K562 (cell line): ENCODE results near the gene STAM2. TPM values are rescaled to one million over a fixed set of nuclear protein-coding genes. Genes with fewer than 3 reads are reported as not detected.
A peak's percentile ranks its signal among the peaks of the same experiment; 100 is the strongest.

Experiments
- C11orf30 ChIP-seq: fragments of 450-650 bp; IDR thresholded peaks from 2 replicates; pipeline ENCODE4 v1.6.1; 2016; ENCODE audit warnings: low read depth, mild to moderate bottlenecking
- CBFB ChIP-seq: sonication (generic); formaldehyde crosslinking; IDR thresholded peaks from 2 replicates; pipeline ENCODE4 v1.4.0; 2020; ENCODE audit warnings: mild to moderate bottlenecking, missing genetic modification reagents
- CBX2 ChIP-seq: fragments of 200-600 bp; sonication (generic); IDR thresholded peaks from one replicate; pipeline ENCODE4 v1.6.1; 2012; ENCODE audit warnings: mild to moderate bottlenecking, low read length, inconsistent platforms; ENCODE audit not compliant: insufficient read depth, poor library complexity, severe bottlenecking
- DPF2 ChIP-seq: fragments of 450-650 bp; IDR thresholded peaks from 2 replicates; pipeline ENCODE4 v1.6.1; 2016
- KLF6 ChIP-seq: fragments of 250-450 bp; sonication (Bioruptor Pico); IDR thresholded peaks from 2 replicates; pipeline ENCODE4 v1.4.0; 2020; ENCODE audit warnings: mild to moderate bottlenecking, moderate library complexity, borderline replicate concordance
- MEIS2 ChIP-seq: fragments of 450-650 bp; IDR thresholded peaks from 2 replicates; pipeline ENCODE4 v1.6.1; 2014; ENCODE audit warnings: mild to moderate bottlenecking; ENCODE audit not compliant: partially characterized antibody
- NFIC ChIP-seq: fragments of 450-650 bp; IDR thresholded peaks from 2 replicates; pipeline ENCODE4 v1.6.1; 2017; ENCODE audit warnings: mild to moderate bottlenecking, inconsistent platforms
- PTRF ChIP-seq: fragments of 450-650 bp; IDR thresholded peaks from 2 replicates; pipeline ENCODE4 v1.6.1; 2016; ENCODE audit warnings: mild to moderate bottlenecking, missing genetic modification characterization, missing compliant biosample characterization
- SLC30A9 ChIP-seq: fragments of 250-450 bp; sonication (Bioruptor Pico); IDR thresholded peaks from 2 replicates; pipeline ENCODE4 v1.8.0; 2022; ENCODE audit warnings: mild to moderate bottlenecking, moderate library complexity
- SMC3 ChIP-seq: conservative IDR thresholded peaks from 2 replicates; pipeline ENCODE4 v1.6.1; 2011; ENCODE audit warnings: low read depth, low read length, improper control_type of control experiment; ENCODE audit not compliant: insufficient read depth
- TAF15 ChIP-seq: fragments of 200-400 bp; formaldehyde crosslinking; IDR thresholded peaks from 2 replicates; pipeline ENCODE4 v1.6.1; 2017; ENCODE audit warnings: mild to moderate bottlenecking, low read depth, low read length, moderate library complexity
- XRCC5 ChIP-seq: fragments of 200-400 bp; formaldehyde crosslinking; IDR thresholded peaks from 2 replicates; pipeline ENCODE4 v1.6.1; 2017; ENCODE audit warnings: low read depth, mild to moderate bottlenecking, low read length
- ZNF165 ChIP-seq: fragments of 250-450 bp; sonication (Bioruptor Pico); IDR thresholded peaks from 2 replicates; pipeline ENCODE4 v1.4.0; 2020; ENCODE audit warnings: borderline replicate concordance
- ZNF431 ChIP-seq: sonication (generic); formaldehyde crosslinking; IDR thresholded peaks from 2 replicates; pipeline ENCODE4 v1.8.0; 2022; ENCODE audit warnings: mild to moderate bottlenecking, missing genetic modification reagents
- ZNF79 ChIP-seq: fragments of 250-450 bp; sonication (Bioruptor Pico); IDR thresholded peaks from 2 replicates; pipeline ENCODE4 v1.4.0; 2020; ENCODE audit warnings: low read depth, mild to moderate bottlenecking, moderate library complexity
- polyA plus RNA-seq, 8 experiments: library from polyadenylated mRNA; depleted of rRNA in 4 of 8; stranded (reverse) in 5 of 8; unstranded in 3 of 8; fragments of >200 nt; fragmentation: Nextera tagmentation in 2 of 8; fragmentation: Illumina TruSeq in 1 of 8; extraction: Ambion mirVana in 2 of 8; extraction: Trizol in 1 of 8; gene quantifications; 2 replicates each; pipeline versions ENCODE4 v1.2.1 to v1.2.3, GENCODE V29; 2011 to 2014; ENCODE audit warnings: inconsistent platforms in 1 of 8, missing spikeins in 1 of 8
- total RNA-seq, 7 experiments: library from RNA; depleted of rRNA in 6 of 7; stranded (reverse); fragments of >200 nt in 6 of 7; fragmentation: Illumina TruSeq in 2 of 7; extraction: Trizol in 2 of 7; gene quantifications; 2 replicates each; pipeline versions ENCODE4 v1.2.1 to v1.2.3, GENCODE V29; 2011 to 2021; ENCODE audit warnings: low replicate concordance in 1 of 7
- TF ChIP-seq, protein P1 (sequence below): sonication (generic); formaldehyde crosslinking; IDR thresholded peaks from 2 replicates; pipeline ENCODE4 v1.8.0; 2023; ENCODE audit warnings: mild to moderate bottlenecking, missing genetic modification reagents
- TF ChIP-seq, protein P2 (sequence below), 2 experiments: fragments of 450-650 bp in 1 of 2; IDR thresholded peaks; 2 replicates each; pipeline ENCODE4 v1.6.1; 2011 to 2017; ENCODE audit warnings: low read depth in 2 of 2, antibody characterized with exemption in 1 of 2, borderline replicate concordance in 1 of 2, low read length in 1 of 2, mild to moderate bottlenecking in 1 of 2, mixed read lengths in 1 of 2; ENCODE audit not compliant: control insufficient read depth in 1 of 2
- TF ChIP-seq, protein P3 (sequence below): sonication (generic); formaldehyde crosslinking; IDR thresholded peaks from 2 replicates; pipeline ENCODE4 v1.8.1; 2023; ENCODE audit warnings: mild to moderate bottlenecking, missing genetic modification reagents
- TF ChIP-seq, protein P4 (sequence below): fragments of 450-650 bp; formaldehyde crosslinking; conservative IDR thresholded peaks from 2 replicates; pipeline ENCODE4 v1.4.0; 2022; ENCODE audit warnings: mild to moderate bottlenecking, missing genetic modification characterization

The STAM2 gene
- total and polyA plus RNA-seq, 9 of the 15 experiments (the other 6 are each of a cell fraction or from before 2014, with no cell fraction given): 4.5 to 13.9 (median 8.7) TPM

DNA sequence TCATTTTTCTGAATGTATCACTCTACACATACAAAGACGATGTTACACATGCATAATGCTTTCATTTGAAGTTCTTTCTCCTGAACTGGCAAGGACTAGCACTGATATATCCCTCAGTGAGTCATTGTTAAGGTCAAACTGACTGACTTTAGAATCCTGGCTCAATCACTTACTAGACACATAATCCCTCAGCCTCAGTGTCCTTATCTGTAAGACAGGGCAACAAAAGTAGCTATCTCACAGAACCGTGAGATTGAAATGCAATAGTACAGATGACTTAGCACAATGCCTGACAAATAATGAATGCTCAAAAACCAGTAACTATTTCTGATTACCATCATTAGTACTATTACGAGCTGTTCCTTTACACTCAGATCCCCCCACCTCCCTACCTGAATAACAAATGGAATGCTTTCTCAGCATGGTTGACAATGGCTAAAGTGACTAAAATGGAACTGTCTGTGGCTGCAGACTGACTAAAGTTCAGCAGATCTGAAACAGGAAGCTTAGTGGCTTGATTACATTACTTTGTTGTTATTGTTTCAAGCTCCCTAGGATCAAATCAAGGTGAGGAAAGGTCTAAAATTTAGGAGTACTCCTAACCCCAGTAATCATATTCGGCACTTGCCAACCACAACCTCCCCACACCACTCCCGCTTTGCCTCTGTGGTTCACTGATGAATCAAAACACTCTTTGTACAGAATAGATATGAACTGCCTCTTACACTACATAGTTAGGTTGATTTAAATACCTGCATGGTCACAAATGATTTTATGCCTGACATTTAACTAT, 40.9 kb downstream of the STAM2 start (continued):
- TF ChIP-seq, protein P1, sequence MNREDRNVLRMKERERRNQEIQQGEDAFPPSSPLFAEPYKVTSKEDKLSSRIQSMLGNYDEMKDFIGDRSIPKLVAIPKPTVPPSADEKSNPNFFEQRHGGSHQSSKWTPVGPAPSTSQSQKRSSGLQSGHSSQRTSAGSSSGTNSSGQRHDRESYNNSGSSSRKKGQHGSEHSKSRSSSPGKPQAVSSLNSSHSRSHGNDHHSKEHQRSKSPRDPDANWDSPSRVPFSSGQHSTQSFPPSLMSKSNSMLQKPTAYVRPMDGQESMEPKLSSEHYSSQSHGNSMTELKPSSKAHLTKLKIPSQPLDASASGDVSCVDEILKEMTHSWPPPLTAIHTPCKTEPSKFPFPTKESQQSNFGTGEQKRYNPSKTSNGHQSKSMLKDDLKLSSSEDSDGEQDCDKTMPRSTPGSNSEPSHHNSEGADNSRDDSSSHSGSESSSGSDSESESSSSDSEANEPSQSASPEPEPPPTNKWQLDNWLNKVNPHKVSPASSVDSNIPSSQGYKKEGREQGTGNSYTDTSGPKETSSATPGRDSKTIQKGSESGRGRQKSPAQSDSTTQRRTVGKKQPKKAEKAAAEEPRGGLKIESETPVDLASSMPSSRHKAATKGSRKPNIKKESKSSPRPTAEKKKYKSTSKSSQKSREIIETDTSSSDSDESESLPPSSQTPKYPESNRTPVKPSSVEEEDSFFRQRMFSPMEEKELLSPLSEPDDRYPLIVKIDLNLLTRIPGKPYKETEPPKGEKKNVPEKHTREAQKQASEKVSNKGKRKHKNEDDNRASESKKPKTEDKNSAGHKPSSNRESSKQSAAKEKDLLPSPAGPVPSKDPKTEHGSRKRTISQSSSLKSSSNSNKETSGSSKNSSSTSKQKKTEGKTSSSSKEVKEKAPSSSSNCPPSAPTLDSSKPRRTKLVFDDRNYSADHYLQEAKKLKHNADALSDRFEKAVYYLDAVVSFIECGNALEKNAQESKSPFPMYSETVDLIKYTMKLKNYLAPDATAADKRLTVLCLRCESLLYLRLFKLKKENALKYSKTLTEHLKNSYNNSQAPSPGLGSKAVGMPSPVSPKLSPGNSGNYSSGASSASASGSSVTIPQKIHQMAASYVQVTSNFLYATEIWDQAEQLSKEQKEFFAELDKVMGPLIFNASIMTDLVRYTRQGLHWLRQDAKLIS: no peak
- TF ChIP-seq ZNF431 (CRISPR knock-in tag) (no peak), DPF2 (peak; percentile 82), MEIS2 (peak; percentile 75), KLF6 (CRISPR knock-in tag) (no peak), TAF15 (no peak), XRCC5 (no peak), CBFB (CRISPR knock-in tag) (no peak), NFIC (peak; percentile 61), ZNF165 (no peak), PTRF (no peak), CBX2 (no peak), SMC3 (no peak), C11orf30 (peak; percentile 85), SLC30A9 (CRISPR knock-in tag) (no peak), ZNF79 (no peak)
- TF ChIP-seq, protein P2, sequence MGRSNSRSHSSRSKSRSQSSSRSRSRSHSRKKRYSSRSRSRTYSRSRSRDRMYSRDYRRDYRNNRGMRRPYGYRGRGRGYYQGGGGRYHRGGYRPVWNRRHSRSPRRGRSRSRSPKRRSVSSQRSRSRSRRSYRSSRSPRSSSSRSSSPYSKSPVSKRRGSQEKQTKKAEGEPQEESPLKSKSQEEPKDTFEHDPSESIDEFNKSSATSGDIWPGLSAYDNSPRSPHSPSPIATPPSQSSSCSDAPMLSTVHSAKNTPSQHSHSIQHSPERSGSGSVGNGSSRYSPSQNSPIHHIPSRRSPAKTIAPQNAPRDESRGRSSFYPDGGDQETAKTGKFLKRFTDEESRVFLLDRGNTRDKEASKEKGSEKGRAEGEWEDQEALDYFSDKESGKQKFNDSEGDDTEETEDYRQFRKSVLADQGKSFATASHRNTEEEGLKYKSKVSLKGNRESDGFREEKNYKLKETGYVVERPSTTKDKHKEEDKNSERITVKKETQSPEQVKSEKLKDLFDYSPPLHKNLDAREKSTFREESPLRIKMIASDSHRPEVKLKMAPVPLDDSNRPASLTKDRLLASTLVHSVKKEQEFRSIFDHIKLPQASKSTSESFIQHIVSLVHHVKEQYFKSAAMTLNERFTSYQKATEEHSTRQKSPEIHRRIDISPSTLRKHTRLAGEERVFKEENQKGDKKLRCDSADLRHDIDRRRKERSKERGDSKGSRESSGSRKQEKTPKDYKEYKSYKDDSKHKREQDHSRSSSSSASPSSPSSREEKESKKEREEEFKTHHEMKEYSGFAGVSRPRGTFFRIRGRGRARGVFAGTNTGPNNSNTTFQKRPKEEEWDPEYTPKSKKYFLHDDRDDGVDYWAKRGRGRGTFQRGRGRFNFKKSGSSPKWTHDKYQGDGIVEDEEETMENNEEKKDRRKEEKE (IDR thresholded peaks at IDR 0.05; ENCODE audit: borderline replicate concordance in 1 of 2, control insufficient read depth in 1 of 2, low read depth in 2 of 2, low read length in 1 of 2): no peak
- TF ChIP-seq, protein P3, sequence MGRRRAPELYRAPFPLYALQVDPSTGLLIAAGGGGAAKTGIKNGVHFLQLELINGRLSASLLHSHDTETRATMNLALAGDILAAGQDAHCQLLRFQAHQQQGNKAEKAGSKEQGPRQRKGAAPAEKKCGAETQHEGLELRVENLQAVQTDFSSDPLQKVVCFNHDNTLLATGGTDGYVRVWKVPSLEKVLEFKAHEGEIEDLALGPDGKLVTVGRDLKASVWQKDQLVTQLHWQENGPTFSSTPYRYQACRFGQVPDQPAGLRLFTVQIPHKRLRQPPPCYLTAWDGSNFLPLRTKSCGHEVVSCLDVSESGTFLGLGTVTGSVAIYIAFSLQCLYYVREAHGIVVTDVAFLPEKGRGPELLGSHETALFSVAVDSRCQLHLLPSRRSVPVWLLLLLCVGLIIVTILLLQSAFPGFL (CRISPR knock-in tag): no peak
- TF ChIP-seq, protein P4, sequence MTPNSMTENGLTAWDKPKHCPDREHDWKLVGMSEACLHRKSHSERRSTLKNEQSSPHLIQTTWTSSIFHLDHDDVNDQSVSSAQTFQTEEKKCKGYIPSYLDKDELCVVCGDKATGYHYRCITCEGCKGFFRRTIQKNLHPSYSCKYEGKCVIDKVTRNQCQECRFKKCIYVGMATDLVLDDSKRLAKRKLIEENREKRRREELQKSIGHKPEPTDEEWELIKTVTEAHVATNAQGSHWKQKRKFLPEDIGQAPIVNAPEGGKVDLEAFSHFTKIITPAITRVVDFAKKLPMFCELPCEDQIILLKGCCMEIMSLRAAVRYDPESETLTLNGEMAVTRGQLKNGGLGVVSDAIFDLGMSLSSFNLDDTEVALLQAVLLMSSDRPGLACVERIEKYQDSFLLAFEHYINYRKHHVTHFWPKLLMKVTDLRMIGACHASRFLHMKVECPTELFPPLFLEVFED (CRISPR knock-in tag): no peak
